Neural cell (in vitro differentiated cells): ENCODE results near the gene ARHGEF12. TPM values are rescaled to one million over a fixed set of nuclear protein-coding genes. Genes with fewer than 3 reads are reported as not detected.

ENCODE experiments used
- H2AFZ ChIP-seq: fragments of 200-600, 300-800 bp; sonication (generic), shearing (Covaris generic); 2 replicates; pipeline ENCODE4 v1.6.0; 2014; ENCODE audit warnings: low read depth, mild to moderate bottlenecking, antibody characterized with exemption, low read length, moderate library complexity
- H3F3A ChIP-seq: fragments of 200-600 bp; shearing (Covaris generic); 2 replicates; pipeline ENCODE4 v1.6.1; 2016; ENCODE audit warnings: mild to moderate bottlenecking, moderate library complexity, mixed read lengths, antibody characterized with exemption, low read length; ENCODE audit not compliant: insufficient read depth, poor library complexity, severe bottlenecking
- H3K27ac ChIP-seq: fragments of 200-600, 300-800 bp; sonication (generic), shearing (Covaris generic); 2 replicates; pipeline ENCODE4 v1.5.1; 2014; ENCODE audit warnings: mild to moderate bottlenecking, low read length, moderate library complexity
- H3K27me3 ChIP-seq: fragments of 300-800, 200-600 bp; sonication (generic), shearing (Covaris generic); 2 replicates; pipeline ENCODE4 v1.6.0; 2014; ENCODE audit warnings: mild to moderate bottlenecking, low read depth, low read length, moderate library complexity; ENCODE audit not compliant: insufficient read depth
- H3K36me3 ChIP-seq: fragments of 300-800, 200-600 bp; sonication (generic), shearing (Covaris generic); 2 replicates; pipeline ENCODE4 v1.5.1; 2014; ENCODE audit warnings: mild to moderate bottlenecking, antibody characterized with exemption, low read length, moderate library complexity; ENCODE audit not compliant: insufficient read depth
- H3K4me2 ChIP-seq: fragments of 300-800, 200-600 bp; sonication (generic), shearing (Covaris generic); 2 replicates; pipeline ENCODE4 v1.6.0; 2014; ENCODE audit warnings: mild to moderate bottlenecking, low read length
- H3K4me3 ChIP-seq: fragments of 300-800, 200-600 bp; sonication (generic), shearing (Covaris generic); 2 replicates; pipeline ENCODE4 v1.5.1; 2014; ENCODE audit warnings: mild to moderate bottlenecking, low read length, moderate library complexity
- H3K79me2 ChIP-seq: fragments of 200-600 bp; shearing (Covaris generic); replicated peaks from 2 replicates; pipeline ENCODE4 v1.6.0; 2014; ENCODE audit warnings: mild to moderate bottlenecking, low read length, moderate library complexity; ENCODE audit not compliant: insufficient read depth
- H3K9ac ChIP-seq: fragments of 300-800, 200-600 bp; sonication (generic), shearing (Covaris generic); 2 replicates; pipeline ENCODE4 v1.6.1; 2016; ENCODE audit warnings: mild to moderate bottlenecking, low read length, mixed read lengths
- H3K9me2 ChIP-seq: fragments of 200-600 bp; shearing (Covaris generic); 2 replicates; pipeline ENCODE4 v1.6.1; 2016; ENCODE audit warnings: mild to moderate bottlenecking, low read length, mixed read lengths; ENCODE audit not compliant: insufficient read depth
- H3K9me3 ChIP-seq: fragments of 200-600, 300-800 bp; sonication (generic), shearing (Covaris generic); 2 replicates; pipeline ENCODE4 v1.6.1; 2016; ENCODE audit warnings: mild to moderate bottlenecking, mixed run types, low read length, moderate library complexity, mixed read lengths
- H4K20me1 ChIP-seq: fragments of 200-600 bp; shearing (Covaris generic); 2 replicates; pipeline ENCODE4 v1.6.1; 2016; ENCODE audit warnings: mild to moderate bottlenecking, mixed run types; ENCODE audit not compliant: insufficient read depth
- CTCF ChIP-seq: fragments of 450-650 bp; IDR thresholded peaks from 2 replicates; pipeline ENCODE4 v1.5.1; 2014; ENCODE audit warnings: antibody characterized with exemption, mild to moderate bottlenecking, moderate library complexity; ENCODE audit not compliant: poor library complexity, severe bottlenecking
- EZH2 ChIP-seq: fragments of 200-600, 300-800 bp; shearing (Covaris generic), sonication (generic); IDR thresholded peaks from 2 replicates; pipeline ENCODE4 v1.6.1; 2014; ENCODE audit warnings: antibody characterized with exemption, low read length, borderline replicate concordance, mild to moderate bottlenecking; ENCODE audit not compliant: insufficient read depth, poor library complexity, severe bottlenecking
- POLR2AphosphoS5 ChIP-seq: IDR thresholded peaks from 2 replicates; pipeline ENCODE4 v1.6.1; 2012
- RAD21 ChIP-seq: fragments of 450-650 bp; conservative IDR thresholded peaks from 2 replicates; pipeline ENCODE4 v1.6.1; 2014; ENCODE audit warnings: antibody characterized with exemption, mild to moderate bottlenecking, moderate library complexity
- REST ChIP-seq: IDR thresholded peaks from 2 replicates; pipeline ENCODE4 v1.6.1; 2012; ENCODE audit warnings: borderline replicate concordance
- TAF1 ChIP-seq: IDR thresholded peaks from 2 replicates; pipeline ENCODE4 v1.6.1; 2012; ENCODE audit warnings: low read depth
- polyA plus RNA-seq: library from polyadenylated mRNA; depleted of rRNA; stranded (reverse); fragments of >200 nt; gene quantifications from 2 replicates; pipeline ENCODE4 v1.2.3, GENCODE V29; 2014

The ARHGEF12 gene
- polyA plus RNA-seq, 1 donor from 2014 or later, result 93.4 TPM

DNA sequence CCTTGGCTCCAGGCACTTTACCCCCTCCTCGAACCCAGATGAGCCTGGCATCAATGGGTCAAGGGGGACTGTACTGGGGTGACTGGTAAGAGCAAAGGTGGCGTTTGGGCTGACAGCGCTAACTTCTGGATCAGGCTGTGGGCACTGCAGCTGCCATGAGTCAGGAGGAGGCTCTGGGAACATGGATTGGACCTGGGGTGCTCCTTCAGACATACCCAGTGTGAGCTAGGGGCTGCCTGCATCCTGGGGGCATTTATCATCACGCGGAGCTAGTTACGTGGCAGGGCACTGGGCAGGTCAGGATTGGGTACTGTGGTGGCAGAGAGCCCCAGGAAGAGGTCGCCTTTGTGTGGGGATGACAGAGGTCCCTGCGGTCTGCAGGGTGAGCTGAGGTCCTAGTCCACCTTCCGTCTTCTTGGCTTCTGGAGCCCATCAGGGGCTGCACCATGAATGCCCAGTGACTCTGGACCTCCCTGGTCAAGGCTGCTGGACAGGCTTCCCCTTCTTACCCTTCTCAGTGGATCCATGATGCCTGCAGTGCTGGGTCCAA lies 188.4 kb downstream of the ARHGEF12 start:
- Histone ChIP-seq H3K4me2 (no peak overlapping the region), H3K9me2 (no peaks in the 10 kb centered on the region), H3K9me3 (no peaks in the 10 kb centered on the region), H3K79me2 (no peaks in the 10 kb centered on the region), H3K36me3 (no peaks in the 10 kb centered on the region), H3F3A (no peaks in the 10 kb centered on the region), H3K4me3 (no peak overlapping the region), H3K27ac (no peak overlapping the region), H2AFZ (no peak overlapping the region), H4K20me1 (no peaks in the 10 kb centered on the region), H3K9ac (no peak overlapping the region), H3K27me3 (no peaks in the 10 kb centered on the region)
- no peak for TF ChIP-seq REST

- no peak overlapping the region for H3K9ac ChIP-seq
- no peaks in the 10 kb centered on the region for H3F3A ChIP-seq
- H3K27ac ChIP-seq, result no peak overlapping the region
- no peaks in the 10 kb centered on the region for H3K36me3 ChIP-seq
- H3K9me2 ChIP-seq, result no peaks in the 10 kb centered on the region
- no peak overlapping the region for H2AFZ ChIP-seq
- H3K4me2 ChIP-seq, result no peak overlapping the region
- H4K20me1 ChIP-seq, result no peaks in the 10 kb centered on the region
- no peak overlapping the region for H3K4me3 ChIP-seq
- H3K9me3 ChIP-seq, result no peaks in the 10 kb centered on the region
- no peaks in the 10 kb centered on the region for H3K79me2 ChIP-seq
- no peak for TF ChIP-seq EZH2
- TF ChIP-seq TAF1, result no peak
- TF ChIP-seq RAD21, result no peak
- no peak for TF ChIP-seq REST
- no peak for TF ChIP-seq CTCF
- no peak for TF ChIP-seq POLR2AphosphoS5
- no peaks in the 10 kb centered on the region for H3K27me3 ChIP-seq
Measured at GRCh38 chr11:120525261-120526171, 189.3 kb downstream of the ARHGEF12 start.
